Thyroid gland (tissue), 4 donors: Measurements from ENCODE around the gene GPR137B.

Source experiments
- POLR2A ChIP-seq, 2 donors: fragments of 450-650 bp; IDR thresholded peaks; one replicate each; pipeline ENCODE4 v1.6.1; 2017; ENCODE audit warnings: antibody characterized with exemption in 2 of 2, mild to moderate bottlenecking in 2 of 2, moderate library complexity in 1 of 2
- TF ChIP-seq, protein P1 (sequence below), 6 experiments: fragments of 200-600 bp in 3 of 6; fragments of 450-650 bp in 3 of 6; sonication (generic) in 3 of 6; IDR thresholded peaks; one replicate each; pipeline ENCODE4 v1.5.1; 2016 to 2019; ENCODE audit warnings: antibody characterized with exemption in 6 of 6, mild to moderate bottlenecking in 2 of 6, inconsistent platforms in 1 of 6, moderate library complexity in 1 of 6

DNA sequence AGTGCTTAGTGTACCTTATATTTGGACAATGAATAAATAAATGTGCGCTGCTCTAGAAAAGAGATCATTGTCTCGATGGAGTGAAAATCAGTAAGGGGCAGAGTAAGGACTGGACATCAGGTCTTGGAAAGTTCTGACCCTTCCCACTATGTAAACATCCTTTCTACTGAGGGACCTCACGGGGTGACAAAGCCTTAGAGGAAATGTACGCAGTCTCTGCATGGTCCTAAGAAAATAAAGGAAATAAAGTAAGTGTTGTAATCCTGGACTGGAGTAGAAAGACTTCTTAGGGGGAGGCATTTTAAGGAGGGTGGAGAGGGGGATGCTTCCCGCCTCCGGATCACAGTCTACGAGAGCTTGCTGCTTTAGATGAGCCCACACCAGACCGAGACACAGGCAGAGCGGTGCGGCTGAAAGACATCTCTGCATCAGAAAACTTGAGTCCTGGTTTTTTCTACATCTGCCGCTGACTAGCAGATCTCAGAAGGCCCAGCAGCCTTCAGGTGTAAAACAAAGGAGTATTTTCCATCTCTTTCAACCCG is 22.3 kb upstream of the GPR137B start:
- TF ChIP-seq, protein P1, sequence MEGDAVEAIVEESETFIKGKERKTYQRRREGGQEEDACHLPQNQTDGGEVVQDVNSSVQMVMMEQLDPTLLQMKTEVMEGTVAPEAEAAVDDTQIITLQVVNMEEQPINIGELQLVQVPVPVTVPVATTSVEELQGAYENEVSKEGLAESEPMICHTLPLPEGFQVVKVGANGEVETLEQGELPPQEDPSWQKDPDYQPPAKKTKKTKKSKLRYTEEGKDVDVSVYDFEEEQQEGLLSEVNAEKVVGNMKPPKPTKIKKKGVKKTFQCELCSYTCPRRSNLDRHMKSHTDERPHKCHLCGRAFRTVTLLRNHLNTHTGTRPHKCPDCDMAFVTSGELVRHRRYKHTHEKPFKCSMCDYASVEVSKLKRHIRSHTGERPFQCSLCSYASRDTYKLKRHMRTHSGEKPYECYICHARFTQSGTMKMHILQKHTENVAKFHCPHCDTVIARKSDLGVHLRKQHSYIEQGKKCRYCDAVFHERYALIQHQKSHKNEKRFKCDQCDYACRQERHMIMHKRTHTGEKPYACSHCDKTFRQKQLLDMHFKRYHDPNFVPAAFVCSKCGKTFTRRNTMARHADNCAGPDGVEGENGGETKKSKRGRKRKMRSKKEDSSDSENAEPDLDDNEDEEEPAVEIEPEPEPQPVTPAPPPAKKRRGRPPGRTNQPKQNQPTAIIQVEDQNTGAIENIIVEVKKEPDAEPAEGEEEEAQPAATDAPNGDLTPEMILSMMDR (IDR thresholded peaks at IDR 0.05): no peak
- no peak for TF ChIP-seq POLR2A (IDR thresholded peaks at IDR 0.05)
